ENCODE measurements around the gene CACNG4.
"Not testable (repeated sequence)": the region's sequence is repeated elsewhere in the genome, so short reads cannot be mapped to it uniquely, and the experiment has no call there.

The CACNG4 gene

DNA sequence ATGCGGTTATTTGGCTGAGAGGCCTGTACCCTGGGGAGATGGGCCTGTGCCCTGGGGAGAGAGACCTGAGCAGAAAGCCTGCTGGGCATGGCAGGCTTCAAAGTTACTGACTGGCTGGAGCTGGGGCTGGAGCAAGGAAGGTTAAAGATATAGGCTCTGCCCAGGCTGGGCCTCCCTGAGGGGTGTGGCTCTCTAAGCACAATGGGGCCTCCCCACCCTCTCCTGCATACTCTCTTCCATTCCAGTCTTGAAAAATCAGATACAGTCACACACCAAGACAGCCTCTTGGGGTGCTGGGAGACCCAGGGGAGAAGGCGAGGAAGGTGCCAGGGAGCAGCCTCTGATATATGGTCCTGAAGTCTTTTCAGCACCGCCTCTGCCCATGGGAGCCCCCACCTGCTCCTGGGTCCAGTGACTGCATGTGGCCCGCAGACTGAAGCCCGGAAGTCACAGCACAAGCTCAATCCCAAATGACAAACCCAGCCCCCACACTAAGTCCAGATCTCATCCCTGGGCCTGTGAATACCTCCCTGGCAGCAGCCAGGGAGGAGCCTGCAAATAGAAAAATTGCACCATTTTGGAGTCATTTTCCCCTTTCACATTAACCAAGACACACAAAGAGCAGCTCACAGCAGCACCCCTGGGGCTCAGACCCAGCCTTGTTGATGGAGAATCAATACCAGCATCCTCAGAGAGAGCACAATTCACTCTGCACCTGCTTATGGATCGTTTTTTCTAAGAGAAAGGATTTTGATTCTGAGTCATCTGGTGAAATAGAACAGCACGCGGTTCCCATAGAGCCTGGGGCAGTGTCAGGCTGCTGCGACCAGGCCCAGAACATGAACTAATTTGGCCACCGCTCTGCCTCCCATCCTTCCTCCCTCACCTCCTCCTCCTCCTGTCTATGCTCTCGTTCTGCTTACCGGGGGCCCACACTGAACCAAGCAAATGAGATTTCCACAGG is 54.2 kb downstream of the CACNG4 start:
- no peak for DNase-seq (ENCODE audit: low read depth)

DNA sequence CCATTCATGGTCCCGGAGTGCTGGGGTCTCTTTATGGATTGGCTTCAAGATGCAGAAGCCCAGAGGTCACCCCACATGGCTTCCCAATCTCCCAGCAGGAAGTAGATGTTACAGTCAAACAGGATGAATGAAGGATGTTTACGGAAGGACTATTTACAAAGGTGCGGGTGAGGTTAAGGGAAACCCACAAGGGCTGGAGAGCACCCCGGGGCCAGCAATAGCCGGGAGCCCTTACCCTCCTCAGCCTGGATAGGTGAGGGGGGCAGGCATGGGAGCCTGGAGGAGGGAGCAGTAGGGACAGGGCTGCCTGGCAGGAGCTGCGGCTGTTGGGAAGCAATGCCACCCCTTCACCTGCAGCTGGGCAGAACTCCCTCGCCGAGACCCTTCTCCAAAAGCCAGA is 55.3 kb downstream of the CACNG4 start:
- no peak for DNase-seq (ENCODE audit: low read depth)

GRCh38 chr17:67020293-67020766 is 55.8 kb downstream of the CACNG4 start:
- DNase-seq (ENCODE audit: low read depth): no peak

- DNase-seq (ENCODE audit: low read depth): no peak
Observed at GRCh38 chr17:67021196-67021595, 56.7 kb downstream of the CACNG4 start.

DNA sequence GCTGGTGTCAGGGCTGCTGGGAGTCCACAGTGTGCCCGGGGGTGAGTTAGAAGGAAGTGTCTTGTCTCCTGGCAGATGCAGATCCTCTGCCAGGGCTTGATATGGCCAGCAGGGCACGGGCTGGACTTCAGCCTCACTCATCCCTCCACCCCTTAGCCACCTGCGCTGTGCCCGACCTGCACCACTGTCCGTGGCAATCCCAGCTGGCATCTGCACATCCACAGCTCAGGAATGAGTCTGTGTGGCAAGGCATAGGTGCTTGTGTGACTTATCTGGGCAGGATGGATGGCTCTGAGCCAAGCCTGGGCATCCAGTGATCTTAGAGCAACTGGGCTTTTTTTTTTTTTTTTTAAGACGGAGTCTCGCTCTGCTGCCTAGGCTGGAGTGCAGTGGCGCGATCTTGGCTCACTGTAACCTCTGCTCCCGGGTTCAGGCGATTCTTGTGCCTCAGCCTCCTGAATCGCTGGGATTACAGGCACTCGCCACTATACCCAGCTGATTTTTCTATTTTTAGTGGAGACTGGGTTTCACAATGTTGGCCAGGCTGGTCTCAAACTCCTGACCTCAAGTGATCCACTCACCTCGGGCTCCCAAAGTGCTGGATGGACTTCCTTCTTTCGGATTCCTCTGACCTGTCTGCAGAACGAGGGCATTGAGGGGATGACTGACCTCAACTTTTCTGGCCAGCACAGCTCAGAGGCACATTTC is 57.4 kb downstream of the CACNG4 start:
- DNase-seq (ENCODE audit: low read depth): no peak

- no peak for DNase-seq (ENCODE audit: low read depth)
Observed at GRCh38 chr17:67022451-67022810, 57.9 kb downstream of the CACNG4 start.

DNA sequence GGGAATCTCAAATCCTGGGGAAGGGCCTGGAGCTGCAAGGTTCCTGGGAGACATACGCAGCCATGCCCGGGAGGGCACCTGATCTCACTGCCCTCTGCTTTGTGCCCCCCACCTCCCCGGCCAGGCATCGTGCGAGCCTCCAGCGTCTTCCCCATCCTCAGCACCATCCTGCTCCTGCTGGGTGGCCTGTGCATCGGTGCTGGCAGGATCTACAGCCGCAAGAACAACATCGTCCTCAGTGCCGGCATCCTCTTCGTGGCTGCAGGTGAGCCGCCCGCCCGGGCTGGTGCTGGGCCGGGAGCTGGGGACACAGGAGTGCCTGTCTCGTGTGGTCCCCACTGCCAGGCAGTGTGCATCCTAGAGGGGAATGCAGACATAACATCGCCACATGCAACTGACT is 60.2 kb downstream of the CACNG4 start:
- DNase-seq (ENCODE audit: low read depth): no peak

DNA sequence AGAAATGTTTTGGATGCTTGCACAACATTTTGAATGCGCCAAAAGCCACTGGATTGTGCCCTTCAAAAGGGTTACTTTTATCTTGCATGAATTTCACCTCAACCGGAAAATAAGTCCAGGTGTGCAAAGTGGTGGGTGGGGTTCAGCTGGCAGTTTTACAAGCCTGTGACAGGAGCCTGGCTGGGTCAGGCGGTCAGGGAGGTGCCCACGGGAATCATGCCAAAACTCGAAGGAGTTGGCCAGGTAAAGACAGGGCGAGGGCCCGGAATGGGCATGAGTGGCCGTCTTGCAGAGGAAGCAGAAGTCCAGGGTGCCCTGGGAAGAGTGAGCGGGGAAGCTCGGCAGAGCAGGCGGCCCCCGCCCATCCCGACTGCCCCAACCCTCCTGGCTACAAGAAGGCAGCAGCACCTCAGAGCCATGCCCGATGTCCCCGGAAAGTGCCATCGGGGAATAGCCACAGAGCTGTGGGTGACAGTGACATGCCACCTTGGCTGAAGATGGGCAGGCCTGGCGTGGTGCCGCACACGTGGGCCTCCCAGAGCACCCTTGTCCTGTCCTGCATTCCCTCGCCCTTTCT is 60.8 kb downstream of the CACNG4 start:
- no peak for DNase-seq (ENCODE audit: low read depth)

DNA sequence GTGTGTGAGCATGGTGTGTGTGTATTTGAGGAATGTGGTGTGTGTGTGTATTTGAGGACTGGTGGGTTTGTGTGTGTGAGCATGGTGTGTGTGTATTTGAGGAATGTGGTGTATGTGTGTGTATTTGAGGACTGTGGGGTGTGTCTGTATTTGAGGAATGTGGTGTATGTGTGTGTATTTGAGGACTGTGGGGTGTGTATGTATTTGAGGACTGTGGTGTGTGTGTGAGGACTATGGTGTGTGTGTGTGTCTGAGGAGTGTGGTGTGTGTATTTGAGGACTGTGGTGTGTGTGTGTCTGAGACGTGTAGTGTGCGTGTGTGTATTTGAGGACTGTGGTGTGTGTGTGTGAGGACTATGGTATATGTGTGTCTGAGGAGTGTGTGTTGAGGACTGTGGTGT is 61.8 kb downstream of the CACNG4 start:
- DNase-seq (ENCODE audit: low read depth): no peak

GRCh38 chr17:67027031-67027628 is 62.6 kb downstream of the CACNG4 start:
- peak; percentile 21 for DNase-seq (ENCODE audit: low read depth)

- no peak for DNase-seq (ENCODE audit: low read depth)
Observed at GRCh38 chr17:67030641-67031040, 66.1 kb downstream of the CACNG4 start.

DNA sequence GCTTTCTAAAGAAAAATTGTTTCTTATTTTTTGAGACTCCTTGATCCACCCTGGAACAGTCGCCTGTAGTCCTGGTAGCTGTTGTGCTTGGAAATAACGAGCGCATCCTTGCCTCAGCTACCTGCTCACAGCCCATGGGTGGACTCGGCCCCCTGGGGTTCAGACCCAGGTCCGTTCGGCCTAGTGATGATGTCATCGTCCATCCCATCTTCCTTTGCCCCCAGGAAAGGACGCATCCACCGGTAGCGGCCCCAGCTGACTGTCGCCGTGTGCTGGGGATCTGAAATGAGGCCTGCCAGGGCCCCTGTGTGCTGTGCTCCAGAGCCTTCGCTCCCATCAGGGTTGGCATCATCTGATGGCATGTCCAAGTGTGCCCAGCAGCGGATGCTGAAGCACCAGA is 67.9 kb downstream of the CACNG4 start:
- DNase-seq (ENCODE audit: low read depth): no peak

DNA sequence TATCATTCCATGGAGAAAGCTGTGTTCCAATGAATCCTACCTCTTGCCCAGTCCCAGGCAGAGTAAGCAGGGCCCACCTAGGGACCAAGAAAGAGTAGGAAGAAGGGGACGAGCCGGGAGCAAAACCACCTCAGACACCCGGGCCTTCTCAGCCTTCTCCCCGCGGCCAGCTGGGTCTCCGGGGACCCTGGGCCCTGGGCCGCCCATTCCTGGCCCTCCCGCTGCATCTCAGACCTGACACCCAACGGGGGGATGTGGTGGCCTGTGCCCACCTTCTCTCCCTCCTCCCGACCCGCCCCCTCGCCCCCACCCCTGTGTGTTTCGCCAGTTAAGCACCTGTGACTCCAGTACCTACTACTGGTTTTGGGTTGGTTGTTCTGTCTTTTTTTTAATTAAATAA is 68.5 kb downstream of the CACNG4 start:
- no peak for DNase-seq (ENCODE audit: low read depth)

DNA sequence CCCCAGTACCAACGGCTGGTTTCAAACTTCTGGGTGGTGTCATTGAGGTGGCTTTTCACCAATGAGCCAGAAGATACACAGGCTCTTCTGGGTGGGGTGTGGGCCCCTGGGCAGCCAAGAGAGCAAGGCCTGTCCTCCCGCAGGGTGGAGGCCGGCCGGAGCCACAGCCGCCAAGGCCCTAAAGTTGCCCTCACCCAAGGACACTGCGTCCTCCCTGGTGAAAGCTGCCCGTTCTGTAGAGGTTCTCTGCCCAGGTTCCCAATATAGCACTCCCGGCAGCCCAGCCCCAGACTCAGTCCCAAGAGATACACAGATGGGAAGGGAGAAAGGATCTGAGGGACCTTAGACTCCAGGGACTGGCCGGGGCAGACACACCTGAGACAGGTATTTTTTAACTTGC is 69.1 kb downstream of the CACNG4 start:
- no peak for DNase-seq (ENCODE audit: low read depth)

- DNase-seq (ENCODE audit: low read depth): no peak
Observed at GRCh38 chr17:67035131-67036083, 70.9 kb downstream of the CACNG4 start.

GRCh38 chr17:67038861-67039365 is 74.4 kb downstream of the CACNG4 start:
- no peak for DNase-seq (ENCODE audit: low read depth)

- DNase-seq (ENCODE audit: low read depth): no peak
Observed at GRCh38 chr17:67040652-67041051, 76.1 kb downstream of the CACNG4 start.

GRCh38 chr17:67041119-67041518 is 76.6 kb downstream of the CACNG4 start:
- DNase-seq (ENCODE audit: low read depth): not testable (repeated sequence)

DNA sequence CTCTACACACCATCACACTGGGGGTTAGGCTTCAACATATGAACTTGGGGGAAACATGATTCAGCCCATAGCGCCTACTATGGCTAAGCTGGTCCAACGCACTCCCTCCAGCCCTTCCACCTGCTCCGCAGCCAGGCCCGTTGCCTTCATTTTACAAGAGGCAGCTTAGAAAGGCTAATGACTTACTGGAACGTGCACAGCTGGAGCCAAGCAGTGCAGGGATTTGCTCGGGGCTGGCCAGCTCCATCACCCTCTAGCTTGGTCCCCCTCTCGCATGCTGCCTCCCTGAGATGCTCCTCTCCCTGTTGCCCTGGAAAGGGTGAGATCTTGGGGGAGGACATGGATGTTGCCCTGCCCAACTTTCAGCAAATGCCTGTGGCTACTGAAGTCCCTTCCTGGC is 77.0 kb downstream of the CACNG4 start:
- DNase-seq (ENCODE audit: low read depth): no peak

DNA sequence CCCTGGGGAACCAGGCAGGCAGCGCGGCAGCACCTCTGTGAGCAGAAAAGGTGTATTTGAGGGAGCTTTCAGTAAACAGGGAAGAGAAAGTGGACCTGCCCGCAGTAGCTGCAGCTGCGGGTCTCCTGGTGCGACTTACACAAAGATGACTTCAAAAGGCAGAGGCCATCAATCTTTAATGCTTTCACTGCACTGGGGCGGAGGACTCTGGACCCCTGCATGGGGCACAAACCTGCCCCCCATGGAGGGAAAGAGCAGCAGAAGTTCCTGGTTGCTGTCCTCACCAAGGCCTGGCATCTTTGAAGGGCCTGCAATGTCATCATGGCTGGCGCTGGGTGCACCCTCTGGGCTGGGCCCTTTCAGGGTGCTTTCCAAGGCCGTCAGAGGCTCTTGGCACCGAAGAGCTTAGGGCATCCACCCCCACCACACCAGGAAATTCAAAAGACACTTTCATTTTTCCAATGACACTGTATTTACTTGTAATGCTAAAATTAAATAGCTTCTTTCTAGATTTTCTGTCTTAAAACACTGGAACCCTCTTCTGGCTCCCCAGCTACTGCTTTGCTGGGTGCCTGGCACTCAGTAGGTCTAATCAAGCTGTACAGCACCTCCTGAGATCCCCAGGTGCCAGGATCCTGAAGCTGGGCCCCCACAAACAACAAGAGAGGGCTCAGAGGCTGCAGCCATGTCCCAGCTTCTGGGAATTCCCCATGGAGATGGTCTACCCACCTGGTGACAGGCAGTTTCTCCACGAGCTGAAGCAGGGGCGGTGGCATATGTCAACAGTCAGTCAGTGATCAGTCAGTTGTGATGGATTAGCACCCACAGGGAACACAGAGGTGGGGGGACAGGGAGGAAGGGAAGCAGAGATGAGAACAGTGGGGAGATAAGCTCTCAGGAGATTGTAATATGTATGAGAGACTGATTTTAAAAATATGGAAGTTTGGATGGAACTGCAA is 77.7 kb downstream of the CACNG4 start:
- DNase-seq (ENCODE audit: low read depth): no peak
